Ovary (tissue), 9 donors: ENCODE measurements around the gene CAPN5. TPM values are rescaled to one million over a fixed set of nuclear protein-coding genes. Genes with fewer than 3 reads are reported as not detected.

ENCODE experiments used
- DNase-seq, 5 donors: peaks; one replicate each; pipeline ENCODE4 v3.0.0-alpha.2; 2019 to 2020
- H3K27ac ChIP-seq, 2 donors: fragments of 200-600 bp; one replicate each; pipeline versions ENCODE4 v1.5.1 to v1.8.0; 2019 to 2022
- H3K27me3 ChIP-seq: fragments of 200-600 bp; one replicate; pipeline ENCODE4 v1.8.0; 2022
- H3K36me3 ChIP-seq: fragments of 200-600 bp; sonication (generic); one replicate; pipeline ENCODE4 v1.5.1; 2019
- H3K4me1 ChIP-seq: one replicate; pipeline ENCODE4 v1.8.1; 2013; ENCODE audit warnings: mild to moderate bottlenecking, moderate library complexity; ENCODE audit not compliant: insufficient read depth
- H3K4me3 ChIP-seq: fragments of 200-600 bp; sonication (generic); one replicate; pipeline ENCODE4 v1.5.1; 2017
- H3K9me3 ChIP-seq, 2 donors: fragments of 200-600 bp in 1 of 2; sonication (generic) in 1 of 2; one replicate each; pipeline versions ENCODE4 v1.5.1 to v1.8.1; 2013 to 2019; ENCODE audit warnings: mild to moderate bottlenecking in 1 of 2, moderate library complexity in 1 of 2
- EP300 ChIP-seq: sonication (generic); formaldehyde crosslinking; IDR thresholded peaks from one replicate; pipeline ENCODE4 v1.6.1; 2017; ENCODE audit warnings: antibody characterized with exemption
- POLR2A ChIP-seq: fragments of 450-650 bp; IDR thresholded peaks from one replicate; pipeline ENCODE4 v1.6.1; 2017; ENCODE audit warnings: antibody characterized with exemption, mild to moderate bottlenecking, moderate library complexity
- WGBS, 3 donors: extraction: QIAGEN DNeasy Blood & Tissue Kit in 1 of 3; methylation state at CpG; one replicate each; pipeline versions ENCODE4 v1.1.5 to v1.1.7; 2013 to 2017; 5-methylcytosine and 5-hydroxymethylcytosine counted together
- intact Hi-C, 4 donors: fragments of 100-400 bp; cut with DNase I; formaldehyde crosslinking; loops; one replicate each; pipeline versions ENCODE4 v1.11.0 to v1.15.1; 2022 to 2023
- polyA plus RNA-seq, 2 donors: library from polyadenylated mRNA; stranded (reverse); fragments of 200-250 nt in 1 of 2; fragments of 350-450 nt in 1 of 2; fragmentation: Illumina TruSeq in 1 of 2; extraction: RNeasy Lipid Tissue Mini Kit (QIAGEN cat#74804) in 1 of 2; gene quantifications; one replicate each; pipeline ENCODE4 v1.2.3, GENCODE V29; 2013 to 2014
- total RNA-seq, 7 donors: library from RNA; depleted of rRNA in 2 of 7; stranded (reverse); fragments of >200 nt in 2 of 7; fragmentation: NEBNext Ultra II Directional in 3 of 7; extraction: Animal tissue kit (Norgen Biotek cat#: 25700) in 3 of 7; gene quantifications; one replicate each; pipeline versions ENCODE4 v1.1.0 to v1.2.4, GENCODE V29; 2016 to 2023
- TF ChIP-seq, protein P1 (sequence below), 3 donors: fragments of 450-650 bp in 2 of 3; fragments of 200-600 bp in 1 of 3; IDR thresholded peaks; one replicate each; pipeline versions ENCODE4 v1.5.1 to v1.8.0; 2016 to 2022; ENCODE audit warnings: antibody characterized with exemption in 3 of 3, mild to moderate bottlenecking in 1 of 3
- donor health status: DM: no; HTN: no; CAD: no; lungs with moderate emphysema.
- donor health status: DM: no; HTN: no; CAD: no.
- donor health status: Bipolar disorder and iron deficiency.
- donor health status: DM: yes; HTN: yes; CAD: no.
- donor health status: DM: no; HTN: no; CAD: no.
- donor health status: DM: yes; HTN: yes; CAD: no.

CAPN5 gene
- total and polyA plus RNA-seq, 9 donors: 3.0 to 82.2 (median 21.3) TPM

DNA sequence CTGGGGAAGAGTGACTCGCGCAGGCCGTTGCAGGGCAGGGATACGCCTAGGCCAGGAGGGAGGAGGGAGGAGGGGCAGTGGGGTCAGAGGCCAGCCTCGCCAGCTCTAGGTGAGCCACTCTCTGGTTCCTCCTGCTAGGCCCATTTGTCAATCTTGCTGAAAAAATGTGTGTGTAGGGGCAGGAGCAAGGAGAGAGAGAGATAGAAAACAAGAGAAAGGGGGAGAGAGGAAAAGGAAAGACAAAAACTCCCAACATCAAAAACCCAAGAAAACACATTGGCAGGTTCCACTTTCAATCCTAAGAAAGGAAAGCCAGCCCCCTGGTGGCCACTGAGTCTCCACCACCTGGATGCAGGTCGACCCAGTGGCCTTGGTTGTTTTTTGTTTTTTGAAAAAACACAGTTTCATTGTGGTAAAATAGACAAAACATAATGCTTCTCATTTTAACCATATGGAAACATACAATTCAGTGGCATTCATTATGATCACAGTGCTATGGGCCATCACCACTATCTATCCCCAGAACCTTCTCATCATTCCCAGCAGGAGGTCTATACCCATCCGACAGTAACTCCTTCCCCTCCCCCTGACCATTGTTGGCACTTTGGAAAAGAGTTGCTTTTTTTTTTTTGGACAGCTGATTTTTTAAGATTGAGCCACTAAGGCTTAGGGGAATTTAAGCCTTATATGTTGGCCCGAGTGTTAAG lies 46.8 kb downstream of the CAPN5 start:
- Histone ChIP-seq H3K27me3 (no peaks in the 10 kb centered on the region), H3K9me3 (no peaks in the 10 kb centered on the region), H3K4me3 (no peak overlapping the region), H3K27ac (no peak overlapping the region), H3K36me3 (no peaks in the 10 kb centered on the region), H3K4me1 (peaks cover 2% of the 10 kb centered on the region)
- 55 to 67% (median 59%) methylated on average over 8 of the region's 8 CpGs for WGBS, 3 donors
- intact Hi-C loops: no loop called here
- TF ChIP-seq, protein P1, sequence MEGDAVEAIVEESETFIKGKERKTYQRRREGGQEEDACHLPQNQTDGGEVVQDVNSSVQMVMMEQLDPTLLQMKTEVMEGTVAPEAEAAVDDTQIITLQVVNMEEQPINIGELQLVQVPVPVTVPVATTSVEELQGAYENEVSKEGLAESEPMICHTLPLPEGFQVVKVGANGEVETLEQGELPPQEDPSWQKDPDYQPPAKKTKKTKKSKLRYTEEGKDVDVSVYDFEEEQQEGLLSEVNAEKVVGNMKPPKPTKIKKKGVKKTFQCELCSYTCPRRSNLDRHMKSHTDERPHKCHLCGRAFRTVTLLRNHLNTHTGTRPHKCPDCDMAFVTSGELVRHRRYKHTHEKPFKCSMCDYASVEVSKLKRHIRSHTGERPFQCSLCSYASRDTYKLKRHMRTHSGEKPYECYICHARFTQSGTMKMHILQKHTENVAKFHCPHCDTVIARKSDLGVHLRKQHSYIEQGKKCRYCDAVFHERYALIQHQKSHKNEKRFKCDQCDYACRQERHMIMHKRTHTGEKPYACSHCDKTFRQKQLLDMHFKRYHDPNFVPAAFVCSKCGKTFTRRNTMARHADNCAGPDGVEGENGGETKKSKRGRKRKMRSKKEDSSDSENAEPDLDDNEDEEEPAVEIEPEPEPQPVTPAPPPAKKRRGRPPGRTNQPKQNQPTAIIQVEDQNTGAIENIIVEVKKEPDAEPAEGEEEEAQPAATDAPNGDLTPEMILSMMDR (IDR thresholded peaks at IDR 0.05): no peak
- no peak for TF ChIP-seq EP300
- TF ChIP-seq POLR2A: no peak
- DNase-seq: peak in 2 of 5 donors; percentile 63 to 65

- intact Hi-C loops: no loop called here
- no peaks in the 10 kb centered on the region for H3K9me3 ChIP-seq
- H3K27me3 ChIP-seq: no peaks in the 10 kb centered on the region
- TF ChIP-seq, protein P1 (IDR thresholded peaks at IDR 0.05): no peak
- TF ChIP-seq EP300: no peak
- WGBS, 3 donors: 90 to 92% (median 92%) methylated on average over 13 of the region's 13 CpGs
- no peaks in the 10 kb centered on the region for H3K36me3 ChIP-seq
- peaks cover 2% of the 10 kb centered on the region for H3K4me1 ChIP-seq
- no peak for DNase-seq
- H3K4me3 ChIP-seq: no peak overlapping the region
- H3K27ac ChIP-seq: no peak overlapping the region
Measured at GRCh38 chr11:77114089-77114463, 47.3 kb downstream of the CAPN5 start.

- no peaks in the 10 kb centered on the region for H3K27me3 ChIP-seq
- WGBS, 3 donors: 95 to 98% (median 95%) methylated on average over 16 of the region's 16 CpGs
- no peaks in the 10 kb centered on the region for H3K36me3 ChIP-seq
- DNase-seq: no peak
- intact Hi-C loops: no loop called here
- no peaks in the 10 kb centered on the region for H3K9me3 ChIP-seq
- no peaks in the 10 kb centered on the region for H3K4me1 ChIP-seq
- no peak overlapping the region for H3K4me3 ChIP-seq
- H3K27ac ChIP-seq: no peak overlapping the region
- TF ChIP-seq EP300 (no peak), POLR2A (no peak)
- TF ChIP-seq, protein P1 (IDR thresholded peaks at IDR 0.05): no peak
Measured at GRCh38 chr11:77115181-77115611, 48.4 kb downstream of the CAPN5 start.

- Histone ChIP-seq H3K36me3 (no peaks in the 10 kb centered on the region), H3K27me3 (no peaks in the 10 kb centered on the region), H3K4me1 (no peaks in the 10 kb centered on the region), H3K9me3 (no peaks in the 10 kb centered on the region), H3K27ac (no peak overlapping the region), H3K4me3 (no peak overlapping the region)
- no peak for TF ChIP-seq EP300
- TF ChIP-seq, protein P1 (IDR thresholded peaks at IDR 0.05): no peak
- no peak for TF ChIP-seq POLR2A
- WGBS, 3 donors: 85 to 91% (median 88%) methylated on average over 15 of the region's 15 CpGs
- intact Hi-C loops: no loop called here
- no peak for DNase-seq
Measured at GRCh38 chr11:77115956-77116355, 49.2 kb downstream of the CAPN5 start.
